Activated CD8-positive, alpha-beta memory T cell treated with anti-CD3 and anti-CD28 coated beads, Interleukin-2, amount 50 U/mL, for 1 hour (primary cell): ENCODE measurements around the gene PMM2.
"Not testable (repeated sequence)": the region's sequence is repeated elsewhere in the genome, so short reads cannot be mapped to it uniquely, and the experiment has no call there.

Source experiments
- DNase-seq: peaks from one replicate; pipeline ENCODE4 v3.0.0-alpha.2; 2020; ENCODE audit errors: extremely low read depth

PMM2 gene

GRCh38 chr16:8818504-8819270 lies 21.0 kb downstream of the PMM2 start:
- no peak for DNase-seq

- no peak for DNase-seq
These were observed 21.9 kb downstream of the PMM2 start for GRCh38 chr16:8819411-8820034.

- no peak for DNase-seq
These were observed 24.8 kb downstream of the PMM2 start for GRCh38 chr16:8822403-8822802.

- DNase-seq: no peak
These were observed 28.7 kb downstream of the PMM2 start for GRCh38 chr16:8826278-8826879.

GRCh38 chr16:8828541-8829165 lies 31.0 kb downstream of the PMM2 start:
- no peak for DNase-seq

- no peak for DNase-seq
These were observed 33.8 kb downstream of the PMM2 start for GRCh38 chr16:8831450-8831849.

GRCh38 chr16:8831871-8832716 lies 34.5 kb downstream of the PMM2 start:
- DNase-seq: no peak

- DNase-seq: no peak
These were observed 35.1 kb downstream of the PMM2 start for GRCh38 chr16:8832717-8833105.

- DNase-seq: not testable (repeated sequence)
These were observed 39.2 kb downstream of the PMM2 start for GRCh38 chr16:8836797-8837196.

- not testable (repeated sequence) for DNase-seq
These were observed 40.0 kb downstream of the PMM2 start for GRCh38 chr16:8837594-8837993.

- not testable (repeated sequence) for DNase-seq
These were observed 44.4 kb downstream of the PMM2 start for GRCh38 chr16:8842016-8842415.

- not testable (repeated sequence) for DNase-seq
These were observed 45.7 kb downstream of the PMM2 start for GRCh38 chr16:8843296-8843695.

- no peak for DNase-seq
These were observed 48.2 kb downstream of the PMM2 start for GRCh38 chr16:8845699-8846298.

GRCh38 chr16:8846401-8846932 lies 48.8 kb downstream of the PMM2 start:
- no peak for DNase-seq

GRCh38 chr16:8847145-8847544 lies 49.5 kb downstream of the PMM2 start:
- no peak for DNase-seq

GRCh38 chr16:8847623-8848022 lies 50.0 kb downstream of the PMM2 start:
- DNase-seq: no peak

- no peak for DNase-seq
These were observed 50.7 kb downstream of the PMM2 start for GRCh38 chr16:8848231-8848938.

GRCh38 chr16:8848939-8849391 lies 51.3 kb downstream of the PMM2 start:
- no peak for DNase-seq

GRCh38 chr16:8849411-8850011 lies 51.9 kb downstream of the PMM2 start:
- no peak for DNase-seq
